Measurements from ENCODE around the gene ACY1.

The ACY1 gene

GRCh38 chr3:51983578-51984268, 388 bp downstream of the ACY1 start:
- no peak for TF ChIP-seq CTCF (IDR thresholded peaks at IDR 0.05)
- Mint-ChIP-seq H3K4me1 (peaks cover 59% of the 10 kb centered on the region), H3K4me3 (peak overlapping the region; percentile 88)

GRCh38 chr3:51984269-51984647, 923 bp downstream of the ACY1 start:
- no peak for DNase-seq
- Mint-ChIP-seq H3K36me3 (ENCODE audit: low read depth) (peaks cover 7% of the 10 kb centered on the region), H3K4me1 (peaks cover 59% of the 10 kb centered on the region), H3K27ac (peak overlapping the region; percentile 88), H3K27me3 (ENCODE audit: low read depth, poor library complexity) (no peaks in the 10 kb centered on the region), H3K4me3 (peak overlapping the region; percentile 88), H3K9me3 (no peaks in the 10 kb centered on the region)
- TF ChIP-seq CTCF (IDR thresholded peaks at IDR 0.05): no peak

More at GRCh38 chr3:51983578-51984268, 388 bp downstream of the ACY1 start:
- peaks cover 7% of the 10 kb centered on the region for H3K36me3 Mint-ChIP-seq (ENCODE audit: low read depth)
- H3K27me3 Mint-ChIP-seq (ENCODE audit: low read depth, poor library complexity): no peaks in the 10 kb centered on the region
- H3K9me3 Mint-ChIP-seq: no peaks in the 10 kb centered on the region
- H3K27ac Mint-ChIP-seq: peak overlapping the region; percentile 98
- no peak for DNase-seq

GRCh38 chr3:51985063-51985462, 1.7 kb downstream of the ACY1 start:
- Mint-ChIP-seq H3K27me3 (ENCODE audit: low read depth, poor library complexity) (peaks cover under 1% of the 10 kb centered on the region), H3K27ac (no peak overlapping the region), H3K9me3 (no peaks in the 10 kb centered on the region), H3K4me3 (peak overlapping the region; percentile 64), H3K4me1 (peaks cover 59% of the 10 kb centered on the region), H3K36me3 (ENCODE audit: low read depth) (peaks cover 7% of the 10 kb centered on the region)
- TF ChIP-seq CTCF (IDR thresholded peaks at IDR 0.05): no peak
- DNase-seq: no peak

- TF ChIP-seq CTCF (IDR thresholded peaks at IDR 0.05): no peak
- Mint-ChIP-seq H3K4me1 (peaks cover 59% of the 10 kb centered on the region), H3K27ac (no peak overlapping the region), H3K9me3 (no peaks in the 10 kb centered on the region), H3K36me3 (ENCODE audit: low read depth) (peaks cover 4% of the 10 kb centered on the region), H3K27me3 (ENCODE audit: low read depth, poor library complexity) (peaks cover 2% of the 10 kb centered on the region), H3K4me3 (no peak overlapping the region)
- no peak for DNase-seq
Observed at GRCh38 chr3:51986010-51986947, 2.9 kb downstream of the ACY1 start.

GRCh38 chr3:51987568-51987967, 4.2 kb downstream of the ACY1 start:
- no peak for TF ChIP-seq CTCF (IDR thresholded peaks at IDR 0.05)
- no peak overlapping the region for H3K27ac Mint-ChIP-seq
- DNase-seq: no peak
- H3K27me3 Mint-ChIP-seq (ENCODE audit: low read depth, poor library complexity): peaks cover 2% of the 10 kb centered on the region
- peaks cover 57% of the 10 kb centered on the region for H3K4me1 Mint-ChIP-seq
- peaks cover 11% of the 10 kb centered on the region for H3K36me3 Mint-ChIP-seq (ENCODE audit: low read depth)
- no peaks in the 10 kb centered on the region for H3K9me3 Mint-ChIP-seq
- H3K4me3 Mint-ChIP-seq: no peak overlapping the region

Data from nephron progenitor cell (in vitro differentiated cells).